ENCODE measurements around the gene NPHP4.
"Not testable (repeated sequence)": the region's sequence is repeated elsewhere in the genome, so short reads cannot be mapped to it uniquely, and the experiment has no call there.

Gene NPHP4

DNA sequence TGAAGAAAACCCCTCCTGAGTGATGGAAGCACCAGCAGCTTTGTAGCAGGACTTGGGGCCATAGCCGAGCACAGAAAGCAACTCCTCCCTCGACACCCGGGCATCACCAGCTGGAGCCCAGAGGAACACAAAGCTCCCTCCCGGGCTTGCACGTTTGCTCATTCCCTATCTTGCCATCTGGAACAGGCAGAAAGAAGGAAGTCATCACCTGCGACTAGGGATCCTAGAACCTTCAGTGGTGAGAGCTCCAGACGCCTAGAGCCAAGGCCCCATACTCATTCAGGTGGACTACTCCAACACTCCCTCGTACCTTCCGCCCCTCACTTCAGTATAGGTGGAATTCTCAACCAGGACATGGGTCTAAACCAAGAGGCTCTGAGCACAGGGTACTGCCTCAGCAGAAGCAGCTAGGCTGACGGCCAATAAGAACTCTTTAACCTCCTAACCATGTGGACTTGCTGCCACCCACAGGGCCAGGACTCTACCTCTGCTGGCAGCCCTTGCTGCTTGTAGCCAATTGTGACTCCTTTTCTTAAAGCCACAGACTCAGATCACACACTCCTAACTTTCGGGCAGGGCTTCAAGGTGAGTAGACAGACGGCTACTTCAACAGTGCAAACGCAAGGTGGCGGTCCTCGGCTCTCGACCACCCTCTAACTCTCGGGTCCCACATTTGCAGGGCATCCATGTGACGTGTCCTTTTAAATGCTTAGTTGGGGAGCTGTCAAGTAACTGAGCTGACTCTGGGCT, 65.4 kb downstream of the NPHP4 start:
- no peak for DNase-seq

DNA sequence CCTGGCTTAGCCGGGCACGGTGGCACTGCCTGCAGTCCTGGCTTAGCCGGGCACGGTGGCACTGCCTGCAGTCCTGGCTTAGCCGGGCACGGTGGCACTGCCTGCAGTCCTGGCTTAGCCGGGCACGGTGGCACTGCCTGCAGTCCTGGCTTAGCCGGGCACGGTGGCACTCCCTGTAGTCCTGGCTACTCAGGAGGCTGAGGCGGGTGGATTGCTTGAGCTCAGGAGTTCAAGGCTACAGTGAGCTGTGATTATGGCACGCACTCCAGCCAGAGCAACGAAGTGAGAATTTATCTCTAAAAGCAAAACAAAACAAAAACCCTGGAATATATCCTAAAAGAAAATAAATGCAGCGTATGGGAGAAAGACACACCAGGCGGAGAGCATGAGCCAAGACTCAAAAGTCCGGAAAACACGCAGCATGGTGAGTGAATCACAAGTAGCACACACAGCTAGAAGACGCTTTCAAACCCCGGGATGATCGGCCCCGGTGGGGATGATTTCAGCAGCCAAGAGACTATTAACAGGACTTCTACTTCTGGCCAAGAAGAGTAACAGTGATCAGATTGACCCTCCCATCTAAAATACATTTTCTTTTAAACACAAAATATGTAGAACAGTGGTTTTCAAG, 69.4 kb downstream of the NPHP4 start:
- not testable (repeated sequence) for DNase-seq

DNA sequence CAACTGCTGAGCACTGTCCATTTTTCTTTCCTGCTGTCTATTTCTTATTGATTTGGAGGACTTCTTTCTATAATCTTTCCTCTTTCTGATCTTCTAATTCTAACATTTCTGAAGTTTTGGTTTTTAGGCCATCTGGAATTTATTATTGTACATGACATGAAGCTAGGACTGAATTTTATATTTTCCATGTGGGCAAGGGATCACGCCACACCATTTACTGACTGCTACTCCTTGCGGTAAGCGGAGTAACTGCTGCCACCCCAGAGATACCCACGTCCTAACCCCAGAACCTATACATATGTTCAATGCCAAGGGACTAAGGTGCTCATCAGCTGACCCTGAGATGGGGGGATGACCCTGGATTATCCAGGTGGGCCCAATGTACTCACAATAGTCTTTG, 70.6 kb downstream of the NPHP4 start:
- DNase-seq, result no peak

DNA sequence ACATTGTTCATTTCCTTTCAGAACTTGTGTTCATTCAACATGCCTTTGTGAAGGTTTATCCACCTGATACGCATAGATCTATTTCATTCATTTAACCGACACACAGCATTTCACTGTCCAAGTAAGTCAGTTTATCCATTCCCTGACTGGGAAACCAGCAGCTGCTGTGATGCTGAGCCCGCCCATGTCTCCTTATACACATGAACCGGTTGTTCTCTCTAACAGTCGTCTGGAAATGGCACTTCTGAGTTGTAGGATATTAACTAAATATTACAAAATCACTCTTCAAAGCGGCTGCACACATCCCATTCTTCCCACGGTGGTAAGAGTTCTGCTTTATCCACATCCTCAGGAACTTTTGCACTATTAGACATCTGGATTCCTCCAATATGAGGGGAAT, 71.1 kb downstream of the NPHP4 start:
- DNase-seq, result no peak

DNA sequence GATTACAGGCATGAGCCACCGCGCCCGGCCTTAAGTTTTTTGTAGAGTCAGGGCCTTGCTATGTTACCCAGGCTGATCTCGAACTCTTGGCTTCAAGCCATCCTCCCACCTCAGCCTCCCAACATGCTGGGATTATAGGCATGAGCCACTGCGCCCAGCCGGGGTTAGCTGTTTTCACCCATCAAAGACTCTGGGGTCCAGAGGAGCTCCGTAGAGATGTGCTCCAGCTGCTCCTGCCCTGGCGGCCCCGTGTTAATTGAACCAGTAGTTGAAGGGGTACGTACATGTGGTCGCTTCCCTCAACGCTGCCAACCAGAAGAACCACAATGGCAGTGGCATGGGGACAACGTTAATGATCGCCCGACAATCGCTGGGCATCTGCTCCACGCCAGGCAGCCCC, 72.0 kb downstream of the NPHP4 start:
- DNase-seq, result no peak

DNA sequence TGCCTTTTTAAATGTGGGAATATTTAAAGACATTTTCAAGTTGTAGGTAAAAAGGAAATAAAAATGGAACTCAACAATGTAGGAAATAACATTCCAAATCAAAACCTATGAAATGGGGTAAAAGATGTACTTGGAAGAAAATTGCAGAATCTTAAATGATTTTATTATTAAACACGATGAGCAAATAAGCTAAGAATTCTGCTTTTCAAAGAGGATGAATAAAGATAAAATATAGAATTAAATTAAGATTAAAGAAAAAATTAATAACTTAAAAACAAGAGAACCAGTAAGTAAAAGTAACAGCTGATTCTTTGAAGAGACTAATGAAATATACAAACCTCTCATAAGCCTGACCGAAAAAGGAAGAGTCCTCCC, 74.0 kb downstream of the NPHP4 start:
- DNase-seq, result no peak

DNA sequence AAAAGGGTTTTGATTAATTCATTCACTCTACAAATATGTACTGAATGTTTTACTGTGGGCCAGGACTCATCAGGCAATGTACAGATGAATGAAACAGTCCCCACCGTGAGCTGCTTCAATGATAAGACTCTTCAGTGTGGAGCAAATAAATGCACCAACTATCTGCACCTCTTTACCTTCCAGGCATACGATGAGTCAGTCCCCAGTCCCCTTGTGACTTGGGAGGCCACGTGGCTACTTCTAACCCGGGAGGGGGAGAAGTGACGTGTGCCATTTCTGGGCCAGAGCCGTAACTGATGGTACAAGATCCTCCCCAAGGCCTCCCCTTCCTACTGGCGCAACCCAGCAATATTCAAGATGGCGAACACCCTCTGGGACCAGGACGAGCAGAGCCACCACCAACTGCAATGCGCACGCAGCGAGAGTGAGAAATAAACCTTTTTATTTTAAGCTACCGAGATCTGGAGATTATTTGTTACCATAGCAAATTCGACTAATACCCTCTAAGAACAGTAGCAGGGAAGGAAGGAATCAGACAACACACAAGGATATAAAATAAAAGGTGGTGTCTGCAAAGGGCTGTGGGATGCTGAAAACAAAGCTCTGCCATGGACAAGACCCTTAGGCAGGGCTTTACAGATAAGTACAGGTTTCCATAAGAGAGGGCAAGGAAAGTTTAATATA, 74.5 kb downstream of the NPHP4 start:
- DNase-seq, result no peak

DNA sequence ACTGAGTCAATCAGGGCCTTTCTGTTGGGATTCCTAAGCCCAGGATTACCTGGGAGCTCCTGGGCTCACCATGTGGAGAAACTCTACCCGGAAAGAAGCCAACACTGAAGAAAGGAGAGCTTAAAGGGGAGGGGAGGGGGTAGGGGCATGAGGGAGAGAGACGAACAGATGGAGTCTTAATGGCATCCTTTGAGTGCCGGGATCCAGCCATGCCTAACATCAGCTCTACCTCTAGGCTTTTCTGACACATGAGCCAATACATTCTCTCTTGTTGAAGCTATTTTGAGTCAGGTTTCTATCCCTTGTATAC, 75.0 kb downstream of the NPHP4 start:
- DNase-seq, result no peak

DNA sequence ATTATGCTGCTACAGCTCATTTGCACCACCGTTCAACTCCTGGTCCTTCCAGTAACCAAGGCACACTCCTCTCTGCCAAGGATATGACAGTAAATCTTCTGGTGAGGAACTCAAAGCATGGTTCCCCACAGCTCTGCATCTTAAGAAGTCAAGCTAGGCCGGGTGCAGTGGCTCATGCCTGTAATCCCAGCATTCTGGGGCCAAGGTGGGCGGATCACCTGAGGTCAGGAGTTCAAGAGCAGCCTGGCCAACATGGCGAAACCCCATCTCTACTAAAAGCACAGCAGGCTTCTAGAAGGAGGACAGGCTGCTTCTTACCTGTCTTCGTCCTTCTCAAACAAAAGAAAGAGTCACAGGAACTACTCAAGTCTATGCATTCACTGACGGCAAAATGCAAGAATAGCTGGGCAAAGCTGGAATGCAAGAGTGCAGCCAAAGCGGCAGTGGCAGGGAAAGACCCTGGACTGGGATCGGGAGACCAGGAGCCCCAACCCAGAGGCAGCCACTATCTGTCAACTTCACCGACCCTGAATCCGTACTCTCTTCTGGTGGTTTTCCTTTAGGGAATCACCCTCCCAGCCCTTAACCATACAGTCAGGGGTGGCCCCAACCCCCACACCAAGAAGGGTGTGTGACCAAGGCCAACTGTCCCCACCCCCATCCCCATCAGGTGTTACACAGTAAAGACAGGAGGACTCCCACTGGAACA, 75.5 kb downstream of the NPHP4 start:
- DNase-seq, result no peak

DNA sequence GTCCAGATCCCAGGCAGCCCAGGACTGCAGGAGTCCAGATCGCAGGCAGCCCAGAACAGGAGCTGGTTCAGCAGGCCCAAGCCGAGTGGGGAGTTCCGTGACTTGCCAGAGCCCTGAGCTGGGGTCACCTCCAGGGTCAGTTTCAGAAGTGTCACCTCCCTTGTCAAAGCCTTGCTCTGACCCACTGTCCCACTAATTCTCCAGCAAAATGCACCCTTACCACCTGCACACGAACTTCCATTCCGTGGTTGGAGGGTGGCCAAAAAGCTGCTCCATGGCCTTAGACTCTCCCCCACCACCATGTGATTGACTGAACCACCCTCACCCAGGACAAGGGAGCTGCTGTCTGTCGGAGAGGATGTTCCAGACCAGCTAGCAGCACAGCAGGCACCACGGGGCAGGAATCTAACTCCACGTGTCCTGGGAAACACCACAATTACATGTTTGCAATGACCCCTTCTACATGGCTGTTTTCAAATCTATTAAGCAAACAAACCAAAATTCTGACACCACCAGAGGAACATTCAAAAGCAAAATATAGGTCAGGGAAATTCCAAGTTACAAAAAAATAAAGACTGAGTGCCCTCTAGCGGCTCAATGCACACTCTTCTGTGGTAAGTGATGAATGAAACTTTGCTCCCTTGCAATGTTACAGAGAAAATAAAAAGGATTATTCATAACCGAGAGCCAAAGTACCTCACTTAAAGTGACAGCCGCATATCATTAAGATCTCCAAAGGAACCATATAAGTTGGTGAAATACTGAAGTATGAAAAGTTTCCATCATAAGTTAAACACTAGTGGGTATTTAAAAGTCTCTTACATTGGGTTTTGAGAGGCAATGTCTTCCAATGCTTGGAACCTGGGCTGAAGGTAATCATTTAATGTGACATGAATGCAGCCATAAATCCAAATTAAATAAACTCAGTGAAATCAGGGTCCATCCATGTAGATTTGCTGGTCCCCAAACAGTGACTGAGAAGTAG, 76.3 kb downstream of the NPHP4 start:
- no peak for DNase-seq

DNA sequence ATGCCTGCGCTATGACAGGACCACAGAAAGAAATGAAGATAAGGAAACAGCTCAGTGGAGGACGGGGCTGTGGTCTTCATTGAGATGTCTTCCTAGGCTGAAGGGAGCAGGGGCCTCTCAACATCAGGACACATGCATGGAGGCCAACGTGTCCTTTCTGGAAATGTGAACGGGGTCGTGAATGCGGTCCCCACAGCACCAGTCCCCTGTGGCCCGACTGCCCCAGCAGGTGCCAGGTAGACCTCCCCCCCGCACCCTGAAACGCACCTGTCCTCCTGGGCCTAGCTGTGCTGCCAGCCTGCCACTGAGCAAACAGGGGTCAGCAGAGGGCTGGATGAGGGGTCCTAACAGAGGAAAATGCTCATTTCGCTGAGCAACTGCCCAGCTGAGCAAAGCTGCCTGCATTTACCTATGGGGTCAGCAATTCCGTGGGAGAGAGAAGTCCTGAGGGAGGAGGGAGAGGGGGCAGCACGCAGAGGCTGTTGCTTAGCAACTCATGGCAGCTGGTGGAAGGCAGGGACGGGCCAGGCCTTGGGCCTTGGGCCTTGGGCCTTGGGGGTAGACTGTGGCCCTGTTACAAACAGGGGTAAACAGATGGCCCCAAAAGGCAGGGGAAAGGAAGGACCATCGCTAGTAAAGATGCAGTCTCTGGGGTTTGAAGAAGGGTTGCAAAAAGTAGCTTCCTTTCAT, 77.4 kb downstream of the NPHP4 start:
- no peak for DNase-seq

DNA sequence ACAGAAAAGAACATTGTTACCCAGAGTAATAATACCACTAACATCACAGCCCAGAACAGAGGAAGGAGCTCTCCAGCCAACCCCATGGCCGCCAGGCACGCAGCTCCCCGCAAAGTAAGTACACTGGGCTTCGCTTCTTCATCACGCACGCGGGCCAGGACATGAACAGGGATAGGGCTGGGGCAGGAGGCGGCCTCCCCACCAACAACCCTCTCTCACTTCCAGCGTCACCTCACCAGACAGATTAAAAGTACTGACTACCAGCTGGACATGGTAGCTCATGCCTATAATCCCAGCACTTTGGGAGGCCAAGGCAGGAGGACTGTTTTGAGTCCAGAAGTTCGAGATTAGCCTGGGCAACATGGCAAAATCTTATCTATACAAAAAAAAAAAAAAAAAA, 78.3 kb downstream of the NPHP4 start:
- no peak for DNase-seq

DNA sequence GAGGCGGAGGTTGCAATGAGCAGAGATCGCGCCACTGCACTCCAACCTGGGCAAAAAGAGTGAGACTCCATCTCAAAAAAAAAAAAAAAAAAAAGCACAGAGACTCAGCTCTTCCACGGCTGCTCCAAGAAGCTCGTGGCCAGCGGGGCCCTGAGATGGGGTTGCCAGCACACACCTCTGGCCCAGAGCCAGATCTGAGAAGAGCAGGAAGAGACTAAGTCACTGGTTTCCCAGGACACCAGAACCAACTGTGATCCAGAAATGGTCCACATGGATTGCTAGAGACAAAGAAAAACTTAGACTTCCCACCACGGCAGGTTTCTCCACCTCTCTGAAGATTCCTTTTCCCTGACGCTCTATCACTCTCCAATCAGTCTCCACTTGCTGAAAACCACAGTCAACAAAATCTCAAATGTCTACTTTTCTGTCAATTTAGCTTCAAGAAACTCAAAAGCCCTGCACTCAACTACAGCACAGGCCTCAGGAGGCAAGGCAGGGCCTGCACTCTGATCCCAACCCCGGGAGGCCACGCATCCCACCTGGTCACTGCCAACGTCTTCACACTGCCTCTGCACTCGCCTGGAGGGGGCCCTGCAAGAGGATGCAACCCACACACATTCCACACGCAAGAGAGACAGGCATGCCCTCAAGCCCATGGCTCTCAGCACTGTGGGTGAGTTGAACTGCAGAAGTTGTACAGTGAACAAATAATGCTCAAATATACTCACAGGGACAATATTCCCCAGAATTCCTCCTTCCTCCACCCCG, 79.0 kb downstream of the NPHP4 start:
- DNase-seq, result no peak

DNA sequence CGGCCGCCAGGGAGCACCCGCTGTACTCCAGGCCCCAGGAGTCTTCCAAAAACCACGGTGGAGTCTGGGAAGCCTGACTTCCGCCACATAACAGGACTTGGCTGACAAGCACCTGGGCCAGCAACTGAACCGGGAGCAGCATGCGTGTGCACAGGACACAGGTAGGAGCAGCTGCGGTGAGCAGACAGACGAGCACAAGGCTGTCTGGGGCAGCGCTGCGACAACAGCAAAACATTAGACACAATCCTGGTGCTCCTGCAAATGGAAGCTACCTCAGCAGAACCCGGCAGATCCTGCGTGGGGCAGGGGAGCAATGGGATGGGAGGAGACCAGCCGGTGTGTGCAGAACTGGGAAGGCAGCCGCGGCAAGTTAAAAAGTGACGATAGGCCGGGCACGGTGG, 80.4 kb downstream of the NPHP4 start:
- DNase-seq, result no peak

DNA sequence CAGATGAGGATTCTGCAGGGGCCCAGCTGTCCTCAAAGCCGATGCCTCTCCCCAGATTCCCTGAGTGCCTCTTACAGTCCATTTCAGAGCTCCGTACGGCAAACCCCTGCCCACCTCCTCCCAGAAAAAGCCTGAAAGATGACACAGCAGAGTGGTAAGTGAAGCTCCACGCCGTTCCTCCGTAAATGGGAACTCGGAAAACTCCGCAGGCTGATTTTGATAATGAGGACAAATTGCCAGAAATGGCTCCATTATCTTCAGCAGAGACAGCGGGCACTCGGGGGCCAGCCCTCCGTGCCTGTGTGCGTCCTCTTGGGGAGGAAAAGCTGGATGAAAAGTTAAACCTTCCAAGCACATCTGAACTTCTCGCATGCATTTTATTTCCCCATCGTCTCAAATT, 81.1 kb downstream of the NPHP4 start:
- no peak for DNase-seq

DNA sequence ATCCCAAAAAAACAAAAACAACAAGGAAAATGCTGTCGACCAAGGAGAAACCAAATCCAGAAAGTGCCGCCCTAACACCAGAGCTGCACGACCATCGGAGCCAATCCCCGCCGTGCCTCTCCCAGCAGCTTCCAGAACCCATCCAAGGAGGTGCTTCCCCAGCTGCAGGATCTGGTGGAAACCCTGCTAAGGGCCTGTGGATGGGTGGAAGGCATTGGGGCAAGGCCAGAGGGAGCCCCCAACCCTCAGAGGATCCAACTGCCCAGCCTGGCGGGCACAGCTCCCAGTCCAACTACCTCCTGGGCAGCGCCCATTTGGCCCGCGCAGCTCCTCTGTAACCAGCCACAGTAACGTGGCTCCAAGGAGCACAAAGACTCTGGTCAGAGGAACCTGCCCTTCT, 81.6 kb downstream of the NPHP4 start:
- no peak for DNase-seq

DNA sequence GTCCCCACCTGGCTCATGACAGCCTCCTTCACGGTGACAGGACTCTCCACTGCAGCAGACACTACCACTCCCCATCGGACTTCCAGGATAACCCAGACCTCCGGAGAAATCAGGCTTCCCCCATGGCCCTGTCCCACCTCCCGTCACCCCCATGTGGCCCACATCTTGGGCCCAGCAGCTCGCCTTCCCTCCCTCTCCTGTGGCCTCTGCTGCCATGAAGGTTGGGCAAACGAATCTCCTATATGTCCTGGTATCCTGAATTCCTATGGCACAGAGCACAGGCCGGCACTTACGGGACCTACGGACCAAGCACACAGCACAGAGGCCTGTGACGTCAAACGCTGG, 82.0 kb downstream of the NPHP4 start:
- no peak for DNase-seq

DNA sequence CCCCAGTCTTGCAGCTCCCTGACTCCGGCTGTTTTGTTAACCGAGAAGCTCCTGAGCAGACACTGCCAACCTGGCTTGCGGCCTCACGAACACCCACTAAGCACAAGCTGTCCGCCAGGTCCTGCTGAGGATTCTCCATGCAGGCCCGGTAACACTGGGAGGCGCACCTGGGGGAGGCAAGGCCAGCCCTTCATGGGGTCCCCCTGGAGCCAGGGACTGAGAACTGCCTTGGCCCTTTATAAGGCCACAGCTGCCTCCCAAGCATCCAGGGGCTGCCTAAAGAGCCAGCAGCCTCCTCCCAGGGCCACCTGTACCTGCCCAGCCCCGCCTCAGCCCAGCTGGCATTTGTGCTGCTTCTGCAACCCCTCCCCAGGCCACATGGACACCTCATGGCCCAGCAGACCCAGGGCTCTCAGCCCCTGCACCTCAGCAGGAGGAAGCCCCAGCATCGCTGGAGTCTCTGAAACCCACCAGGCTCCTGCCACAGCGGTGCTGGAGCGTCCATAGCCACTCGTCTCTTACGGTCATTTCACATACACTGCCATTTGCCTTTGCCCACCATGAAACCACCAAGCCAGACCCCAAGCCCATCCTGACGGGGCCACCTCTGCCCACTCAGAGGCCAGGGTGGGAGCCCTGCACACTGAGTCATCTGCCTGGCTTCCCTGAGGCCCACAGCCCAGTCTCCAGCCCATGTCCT, 82.5 kb downstream of the NPHP4 start:
- no peak for DNase-seq

DNA sequence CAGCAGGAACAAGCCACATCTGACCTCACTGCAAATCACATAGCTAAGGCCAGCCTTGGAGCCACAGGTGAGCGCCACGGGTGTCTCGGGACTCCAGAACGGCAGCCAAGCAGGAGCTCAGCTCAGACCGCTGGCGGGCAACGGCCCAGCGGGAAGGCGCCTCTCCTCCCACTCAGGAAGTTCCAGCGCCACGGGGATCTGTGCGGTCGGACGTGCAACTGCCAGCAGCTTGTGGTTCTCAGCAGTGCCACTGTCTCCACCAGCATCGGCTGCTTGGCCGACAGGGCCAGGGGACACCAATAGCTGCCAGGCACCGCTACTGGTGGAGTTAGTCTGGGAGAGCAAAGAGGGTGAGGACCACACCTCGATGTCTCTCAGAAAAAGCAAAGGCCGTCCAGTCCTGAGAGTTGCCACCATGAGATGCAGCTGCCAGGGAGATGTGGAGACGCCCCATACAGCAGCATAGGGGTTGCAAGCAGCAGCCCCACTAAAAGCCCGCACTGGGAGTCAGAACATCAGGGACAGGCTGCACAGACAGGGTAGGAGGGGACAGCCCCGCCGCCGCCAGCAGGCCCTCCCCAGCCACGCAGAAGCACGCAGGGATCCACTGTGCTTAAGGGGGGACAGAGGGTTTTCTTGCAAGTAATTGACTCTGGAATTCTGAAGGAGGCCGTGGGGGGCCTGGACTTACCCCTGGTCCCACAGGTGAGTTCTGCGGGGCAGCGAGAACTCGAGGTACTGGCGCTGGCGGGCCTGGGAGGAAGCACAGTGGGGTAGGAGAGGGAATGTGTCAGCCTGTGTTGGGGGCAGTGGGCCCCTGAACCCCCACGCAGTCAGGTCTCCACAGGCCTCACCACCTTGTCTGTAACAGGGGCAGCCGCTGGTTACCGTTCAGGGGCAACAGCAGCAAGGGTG, 83.5 kb downstream of the NPHP4 start:
- no peak for DNase-seq

DNA sequence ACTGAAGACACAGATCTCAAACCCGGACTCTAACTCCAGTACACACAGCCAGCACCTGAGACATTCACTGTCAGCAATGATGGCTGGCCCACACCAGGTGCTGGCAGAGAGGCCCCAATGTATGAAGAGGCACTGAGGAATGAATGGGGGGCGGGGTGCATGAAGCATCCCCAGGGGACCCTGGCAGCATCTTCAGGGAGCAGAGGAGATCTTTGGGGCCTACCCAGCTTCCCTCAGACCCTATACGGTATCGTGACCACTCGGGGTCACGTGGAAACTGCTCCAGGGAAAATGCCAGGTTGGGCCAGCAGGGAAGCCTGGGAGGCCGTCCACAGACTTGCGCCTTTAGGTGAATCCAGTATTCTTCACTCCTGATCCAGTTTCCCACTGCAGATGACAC, 84.3 kb downstream of the NPHP4 start:
- no peak for DNase-seq

Data from NCI-H748 treated with DMSO at 0.1 percent for 48 hours (cell line).